DOHH2 (cell line): Measurements from ENCODE around the gene ZDHHC18.
"Not testable (repeated sequence)": the region's sequence is repeated elsewhere in the genome, so short reads cannot be mapped to it uniquely, and the experiment has no call there.

Experiments used
- H3F3A ChIP-seq: fragments of 200-600 bp; sonication (generic), shearing (Covaris generic); 2 replicates; pipeline ENCODE4 v1.6.0; 2016; ENCODE audit warnings: antibody characterized with exemption, mild to moderate bottlenecking; ENCODE audit not compliant: control insufficient read depth, insufficient read depth
- H3K27ac ChIP-seq: fragments of 200-600 bp; sonication (generic); 2 replicates; pipeline ENCODE4 v1.5.1; 2014; ENCODE audit warnings: low read depth, mild to moderate bottlenecking, low read length, moderate library complexity
- H3K27me3 ChIP-seq: fragments of 200-600 bp; sonication (generic); 2 replicates; pipeline ENCODE4 v1.6.1; 2014; ENCODE audit warnings: mild to moderate bottlenecking, low read length, mixed read lengths; ENCODE audit not compliant: control insufficient read depth
- H3K36me3 ChIP-seq: fragments of 200-600 bp; sonication (generic); 2 replicates; pipeline ENCODE4 v1.6.1; 2014; ENCODE audit warnings: mild to moderate bottlenecking, low read length, moderate library complexity, mixed read lengths; ENCODE audit not compliant: control insufficient read depth
- H3K4me1 ChIP-seq: fragments of 200-600 bp; sonication (generic); 2 replicates; pipeline ENCODE4 v1.6.1; 2014; ENCODE audit warnings: mild to moderate bottlenecking, low read length, mixed read lengths; ENCODE audit not compliant: control insufficient read depth
- H3K4me2 ChIP-seq: fragments of 200-600 bp; sonication (generic); 2 replicates; pipeline ENCODE4 v1.6.0; 2014; ENCODE audit warnings: mild to moderate bottlenecking, low read length, moderate library complexity
- H3K4me3 ChIP-seq: fragments of 200-600 bp; sonication (generic); 2 replicates; pipeline ENCODE4 v1.5.1; 2014; ENCODE audit warnings: mild to moderate bottlenecking, low read length, mixed read lengths
- H3K79me2 ChIP-seq: fragments of 200-600 bp; sonication (generic); 2 replicates; pipeline ENCODE4 v1.6.1; 2014; ENCODE audit warnings: mild to moderate bottlenecking, low read length, mixed read lengths; ENCODE audit not compliant: control insufficient read depth
- H3K9me2 ChIP-seq: fragments of 200-600 bp; sonication (generic); replicated peaks from 2 replicates; pipeline ENCODE4 v1.6.1; 2014; ENCODE audit warnings: mild to moderate bottlenecking, low read length, mixed read lengths; ENCODE audit not compliant: control insufficient read depth
- H3K9me3 ChIP-seq: fragments of 200-600 bp; sonication (generic); 2 replicates; pipeline ENCODE4 v1.6.1; 2014; ENCODE audit warnings: antibody characterized with exemption, low read length, mixed read lengths; ENCODE audit not compliant: control insufficient read depth, insufficient read depth
- H4K20me1 ChIP-seq: fragments of 200-600 bp; sonication (generic); 2 replicates; pipeline ENCODE4 v1.6.0; 2014; ENCODE audit warnings: low read depth, mild to moderate bottlenecking, antibody characterized with exemption, low read length, moderate library complexity; ENCODE audit not compliant: control insufficient read depth, insufficient read depth
- EZH2phosphoT487 ChIP-seq: fragments of 200-600 bp; sonication (generic); IDR thresholded peaks from 2 replicates; pipeline ENCODE4 v1.6.1; 2017; ENCODE audit warnings: borderline replicate concordance, mild to moderate bottlenecking, antibody characterized with exemption, low read length, moderate library complexity, mixed read lengths
- TF ChIP-seq, protein P1 (sequence below): fragments of 200-600 bp; sonication (generic); IDR thresholded peaks from one replicate; pipeline ENCODE4 v1.5.1; 2014; ENCODE audit warnings: antibody characterized with exemption, mild to moderate bottlenecking, low read depth, low read length; ENCODE audit not compliant: poor library complexity, severe bottlenecking

ZDHHC18 gene

DNA sequence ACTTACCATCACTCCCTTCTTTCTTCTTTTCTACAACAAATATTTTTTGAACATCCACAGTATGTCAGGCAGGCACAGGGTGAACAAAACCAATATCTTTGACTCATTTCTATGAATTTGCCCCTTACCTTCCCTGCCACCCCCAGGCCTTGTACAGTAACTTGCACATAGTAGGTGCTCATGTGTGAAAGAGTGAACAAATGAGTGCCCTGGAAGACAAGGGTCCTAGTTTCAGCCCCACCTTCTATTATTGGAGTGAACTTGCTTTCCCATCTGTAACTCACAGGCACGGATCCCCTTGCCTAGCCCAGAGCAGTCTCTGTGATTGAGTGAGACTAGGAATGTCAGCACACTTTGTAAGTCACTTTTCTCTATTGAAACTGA, 12.8 kb downstream of the ZDHHC18 start:
- H3K27ac ChIP-seq, result no peak overlapping the region
- no peaks in the 10 kb centered on the region for H3F3A ChIP-seq
- no peaks in the 10 kb centered on the region for H3K27me3 ChIP-seq
- H3K36me3 ChIP-seq, result peaks cover 47% of the 10 kb centered on the region
- no peak overlapping the region for H3K4me2 ChIP-seq
- H3K4me3 ChIP-seq, result no peak overlapping the region
- no peaks in the 10 kb centered on the region; the same call in 1 of the 2 replicates for H3K79me2 ChIP-seq
- H3K9me3 ChIP-seq, result no peaks in the 10 kb centered on the region
- TF ChIP-seq EZH2phosphoT487, result no peak
- TF ChIP-seq, protein P1, sequence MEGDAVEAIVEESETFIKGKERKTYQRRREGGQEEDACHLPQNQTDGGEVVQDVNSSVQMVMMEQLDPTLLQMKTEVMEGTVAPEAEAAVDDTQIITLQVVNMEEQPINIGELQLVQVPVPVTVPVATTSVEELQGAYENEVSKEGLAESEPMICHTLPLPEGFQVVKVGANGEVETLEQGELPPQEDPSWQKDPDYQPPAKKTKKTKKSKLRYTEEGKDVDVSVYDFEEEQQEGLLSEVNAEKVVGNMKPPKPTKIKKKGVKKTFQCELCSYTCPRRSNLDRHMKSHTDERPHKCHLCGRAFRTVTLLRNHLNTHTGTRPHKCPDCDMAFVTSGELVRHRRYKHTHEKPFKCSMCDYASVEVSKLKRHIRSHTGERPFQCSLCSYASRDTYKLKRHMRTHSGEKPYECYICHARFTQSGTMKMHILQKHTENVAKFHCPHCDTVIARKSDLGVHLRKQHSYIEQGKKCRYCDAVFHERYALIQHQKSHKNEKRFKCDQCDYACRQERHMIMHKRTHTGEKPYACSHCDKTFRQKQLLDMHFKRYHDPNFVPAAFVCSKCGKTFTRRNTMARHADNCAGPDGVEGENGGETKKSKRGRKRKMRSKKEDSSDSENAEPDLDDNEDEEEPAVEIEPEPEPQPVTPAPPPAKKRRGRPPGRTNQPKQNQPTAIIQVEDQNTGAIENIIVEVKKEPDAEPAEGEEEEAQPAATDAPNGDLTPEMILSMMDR, result no peak
- H4K20me1 ChIP-seq, result no peaks in the 10 kb centered on the region
- H3K9me2 ChIP-seq, result no peaks in the 10 kb centered on the region
- H3K4me1 ChIP-seq, result peaks cover 11% of the 10 kb centered on the region

DNA sequence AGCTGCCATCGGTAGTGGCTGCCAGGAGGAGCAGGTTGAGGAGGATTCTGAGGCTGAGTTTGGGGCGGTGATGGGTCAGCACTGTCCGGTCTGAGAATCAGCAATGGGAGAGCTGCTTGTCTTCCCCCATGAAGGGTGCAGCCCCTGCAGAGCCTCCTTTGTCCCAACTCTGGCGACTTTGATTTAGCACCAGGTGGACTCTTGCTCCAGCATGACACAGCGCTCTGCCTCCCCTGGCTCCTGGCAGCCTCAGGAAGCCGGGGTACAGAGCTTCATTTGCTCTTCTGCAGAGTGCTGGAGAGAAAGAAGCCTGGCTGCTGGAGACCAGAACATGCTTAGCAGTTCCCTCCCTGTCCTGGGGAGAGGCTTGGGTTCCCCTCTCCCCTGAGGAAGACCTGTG, 13.3 kb downstream of the ZDHHC18 start:
- no peak for TF ChIP-seq EZH2phosphoT487
- TF ChIP-seq, protein P1, result no peak
- H3K4me2 ChIP-seq, result no peak overlapping the region

GRCh38 chr1:26844424-26845196, 18.1 kb downstream of the ZDHHC18 start:
- no peak for TF ChIP-seq EZH2phosphoT487
- TF ChIP-seq, protein P1, result no peak
- Histone ChIP-seq H3K79me2 (no peaks in the 10 kb centered on the region), H3K9me2 (no peaks in the 10 kb centered on the region), H3K27ac (no peak overlapping the region), H3F3A (no peaks in the 10 kb centered on the region), H3K36me3 (peaks cover 37% of the 10 kb centered on the region), H3K4me3 (no peak overlapping the region), H3K9me3 (no peaks in the 10 kb centered on the region), H3K27me3 (no peaks in the 10 kb centered on the region), H3K4me1 (no peaks in the 10 kb centered on the region), H4K20me1 (no peaks in the 10 kb centered on the region), H3K4me2 (no peak overlapping the region)

More for the DNA sequence above, 13.3 kb downstream of the ZDHHC18 start:
- no peaks in the 10 kb centered on the region for H4K20me1 ChIP-seq
- H3F3A ChIP-seq, result no peaks in the 10 kb centered on the region
- H3K36me3 ChIP-seq, result peaks cover 43% of the 10 kb centered on the region
- no peak overlapping the region for H3K4me3 ChIP-seq
- no peak overlapping the region for H3K27ac ChIP-seq
- H3K9me2 ChIP-seq, result no peaks in the 10 kb centered on the region
- H3K79me2 ChIP-seq, result no peaks in the 10 kb centered on the region
- H3K9me3 ChIP-seq, result no peaks in the 10 kb centered on the region
- H3K4me1 ChIP-seq, result peaks cover 9% of the 10 kb centered on the region
- H3K27me3 ChIP-seq, result no peaks in the 10 kb centered on the region

DNA sequence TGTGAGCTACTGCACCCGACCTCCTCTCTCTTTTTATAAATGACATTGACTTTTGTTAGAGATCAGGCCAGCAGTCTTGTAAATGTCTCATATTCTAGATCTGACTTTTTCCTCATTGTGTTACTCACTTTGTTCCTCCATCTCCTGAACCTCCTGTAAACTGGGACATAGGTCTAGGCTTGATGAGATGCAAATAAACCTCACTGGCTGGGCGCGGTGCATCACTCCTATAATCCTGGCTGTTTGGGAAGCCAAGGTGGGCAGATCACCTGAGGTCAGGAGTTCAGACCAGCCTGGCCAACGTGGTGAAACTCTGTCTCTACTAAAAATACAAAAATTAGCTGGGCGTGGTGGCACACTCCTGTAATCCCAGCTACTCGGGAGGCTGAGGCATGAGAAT, 21.3 kb downstream of the ZDHHC18 start:
- H3K4me3 ChIP-seq, H3K9me3 ChIP-seq, H3K4me2 ChIP-seq, H3K4me1 ChIP-seq, H3K27ac ChIP-seq, H3K27me3 ChIP-seq, H3F3A ChIP-seq, H3K9me2 ChIP-seq, H3K79me2 ChIP-seq, H4K20me1 ChIP-seq: not testable (repeated sequence)
- H3K36me3 ChIP-seq, result peaks cover 53% of the 10 kb centered on the region
